ENCODE data around the gene STXBP6. TPM values are rescaled to one million over a fixed set of nuclear protein-coding genes. Genes with fewer than 3 reads are reported as not detected.

Gene STXBP6
- total RNA-seq, 1 donor from 2014 or later = 27.1 TPM

- no peak overlapping the region for H3K27ac ChIP-seq (ENCODE audit: low read depth, low read length)
- FAIRE-seq = no peak
- peaks cover 3% of the 10 kb centered on the region for H3K36me3 Mint-ChIP-seq (ENCODE audit: low read depth, unreplicated experiment)
Measured at GRCh38 chr14:24833385-24833784, 216.6 kb downstream of the STXBP6 start.

DNA sequence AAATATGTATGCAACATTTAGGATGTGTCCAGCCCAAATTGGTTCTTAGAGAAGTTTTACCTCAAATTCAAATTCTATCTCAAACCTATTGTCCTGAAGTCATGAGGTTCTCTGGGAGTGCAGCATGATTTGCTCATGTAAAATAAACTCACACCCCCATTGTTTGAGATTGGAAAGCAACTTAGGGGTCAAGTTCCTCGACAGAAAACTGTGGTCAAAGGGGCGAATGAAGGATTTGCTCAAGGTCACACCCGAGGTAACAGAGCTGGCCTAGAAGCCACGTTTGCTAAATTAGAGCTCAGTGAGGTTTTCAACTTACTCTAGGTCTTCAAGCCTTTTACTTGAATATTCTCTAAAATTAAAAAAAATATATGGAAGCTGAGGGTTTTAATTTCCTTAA is 218.3 kb downstream of the STXBP6 start:
- TF ChIP-seq, protein P1, sequence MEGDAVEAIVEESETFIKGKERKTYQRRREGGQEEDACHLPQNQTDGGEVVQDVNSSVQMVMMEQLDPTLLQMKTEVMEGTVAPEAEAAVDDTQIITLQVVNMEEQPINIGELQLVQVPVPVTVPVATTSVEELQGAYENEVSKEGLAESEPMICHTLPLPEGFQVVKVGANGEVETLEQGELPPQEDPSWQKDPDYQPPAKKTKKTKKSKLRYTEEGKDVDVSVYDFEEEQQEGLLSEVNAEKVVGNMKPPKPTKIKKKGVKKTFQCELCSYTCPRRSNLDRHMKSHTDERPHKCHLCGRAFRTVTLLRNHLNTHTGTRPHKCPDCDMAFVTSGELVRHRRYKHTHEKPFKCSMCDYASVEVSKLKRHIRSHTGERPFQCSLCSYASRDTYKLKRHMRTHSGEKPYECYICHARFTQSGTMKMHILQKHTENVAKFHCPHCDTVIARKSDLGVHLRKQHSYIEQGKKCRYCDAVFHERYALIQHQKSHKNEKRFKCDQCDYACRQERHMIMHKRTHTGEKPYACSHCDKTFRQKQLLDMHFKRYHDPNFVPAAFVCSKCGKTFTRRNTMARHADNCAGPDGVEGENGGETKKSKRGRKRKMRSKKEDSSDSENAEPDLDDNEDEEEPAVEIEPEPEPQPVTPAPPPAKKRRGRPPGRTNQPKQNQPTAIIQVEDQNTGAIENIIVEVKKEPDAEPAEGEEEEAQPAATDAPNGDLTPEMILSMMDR (IDR thresholded peaks at IDR 0.05; ENCODE audit: insufficient read depth, low read depth, low read length) = no peak
- no peak for TF ChIP-seq EZH2 (IDR thresholded peaks at IDR 0.05; ENCODE audit: insufficient read depth, low read length)
- no peak overlapping the region for H3K27ac Mint-ChIP-seq (ENCODE audit: unreplicated experiment)
- H3K27me3 Mint-ChIP-seq (ENCODE audit: low read depth, unreplicated experiment) = no peaks in the 10 kb centered on the region
- H2AFZ ChIP-seq (ENCODE audit: low read depth, low read length) = no peak overlapping the region
- no peak overlapping the region for H3K4me2 ChIP-seq (ENCODE audit: low read length)
- no peaks in the 10 kb centered on the region for H3K9me3 ChIP-seq (ENCODE audit: insufficient read depth, low read depth, low read length)
- H3K36me3 Mint-ChIP-seq (ENCODE audit: low read depth, unreplicated experiment) = peaks cover 3% of the 10 kb centered on the region
- no peaks in the 10 kb centered on the region for H3K79me2 ChIP-seq (ENCODE audit: insufficient read depth, low read length)
- H3K4me1 ChIP-seq (ENCODE audit: insufficient read depth, low read length) = no peaks in the 10 kb centered on the region
- no peaks in the 10 kb centered on the region for H4K20me1 ChIP-seq (ENCODE audit: insufficient read depth, low read length)
- H3K27me3 ChIP-seq (ENCODE audit: insufficient read depth, low read length) = no peaks in the 10 kb centered on the region
- FAIRE-seq (no peak), DNase-seq (ENCODE audit: low read depth) (no peak)
- no peaks in the 10 kb centered on the region for H3K9me3 Mint-ChIP-seq (ENCODE audit: unreplicated experiment)
- no peaks in the 10 kb centered on the region for H3K36me3 ChIP-seq (ENCODE audit: insufficient read depth, low read length)
- H3K27ac ChIP-seq (ENCODE audit: low read depth, low read length) = no peak overlapping the region
- H3K4me3 Mint-ChIP-seq (ENCODE audit: unreplicated experiment) = no peak overlapping the region
- H3K4me1 Mint-ChIP-seq (ENCODE audit: low read depth, unreplicated experiment) = peaks cover 12% of the 10 kb centered on the region
- no peak overlapping the region for H3K4me3 ChIP-seq (ENCODE audit: insufficient read depth, low read depth, low read length)
- no peak overlapping the region for H3K9ac ChIP-seq (ENCODE audit: low read length)

More at GRCh38 chr14:24833385-24833784, 216.6 kb downstream of the STXBP6 start:
- Histone ChIP-seq H3K9me3 (ENCODE audit: insufficient read depth, low read depth, low read length) (no peaks in the 10 kb centered on the region), H3K9ac (ENCODE audit: low read length) (no peak overlapping the region), H3K4me1 (ENCODE audit: insufficient read depth, low read length) (peaks cover 6% of the 10 kb centered on the region), H3K27me3 (ENCODE audit: insufficient read depth, low read length) (no peaks in the 10 kb centered on the region), H2AFZ (ENCODE audit: low read depth, low read length) (no peak overlapping the region), H3K79me2 (ENCODE audit: insufficient read depth, low read length) (no peaks in the 10 kb centered on the region), H3K4me3 (ENCODE audit: insufficient read depth, low read depth, low read length) (no peak overlapping the region), H3K36me3 (ENCODE audit: insufficient read depth, low read length) (no peaks in the 10 kb centered on the region), H3K4me2 (ENCODE audit: low read length) (no peak overlapping the region), H4K20me1 (ENCODE audit: insufficient read depth, low read length) (no peaks in the 10 kb centered on the region)
- no peaks in the 10 kb centered on the region for H3K27me3 Mint-ChIP-seq (ENCODE audit: low read depth, unreplicated experiment)
- no peaks in the 10 kb centered on the region for H3K9me3 Mint-ChIP-seq (ENCODE audit: unreplicated experiment)
- H3K4me3 Mint-ChIP-seq (ENCODE audit: unreplicated experiment) = no peak overlapping the region
- H3K27ac Mint-ChIP-seq (ENCODE audit: unreplicated experiment) = no peak overlapping the region
- H3K4me1 Mint-ChIP-seq (ENCODE audit: low read depth, unreplicated experiment) = peaks cover 22% of the 10 kb centered on the region
- TF ChIP-seq, protein P1 (IDR thresholded peaks at IDR 0.05; ENCODE audit: insufficient read depth, low read depth, low read length) = no peak
- TF ChIP-seq EZH2 (IDR thresholded peaks at IDR 0.05; ENCODE audit: insufficient read depth, low read length) = no peak
- DNase-seq (ENCODE audit: low read depth) = no peak

DNA sequence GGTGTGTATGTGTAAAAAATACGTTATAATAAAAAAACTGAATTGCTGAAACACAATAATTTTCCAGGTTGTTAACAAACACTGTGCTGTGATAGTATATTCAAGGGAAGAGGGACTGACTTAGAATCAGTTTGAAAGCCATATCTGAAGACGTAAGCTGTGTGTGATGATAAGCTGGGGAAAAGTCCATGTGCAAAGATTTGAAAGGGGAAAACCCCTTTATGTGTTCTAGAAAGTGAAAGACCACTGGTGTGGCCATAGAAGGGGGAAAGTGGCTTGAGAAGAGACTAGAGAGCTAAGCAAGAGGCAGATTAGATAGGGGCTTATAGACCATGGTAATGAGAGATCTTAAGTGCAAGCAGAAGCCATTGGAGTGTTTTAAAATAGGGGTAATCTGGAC is 220.1 kb downstream of the STXBP6 start:
- H4K20me1 ChIP-seq (ENCODE audit: insufficient read depth, low read length) = no peaks in the 10 kb centered on the region
- no peak overlapping the region for H3K9ac ChIP-seq (ENCODE audit: low read length)
- Mint-ChIP-seq H3K4me3 (ENCODE audit: unreplicated experiment) (no peak overlapping the region), H3K27ac (ENCODE audit: unreplicated experiment) (no peak overlapping the region), H3K9me3 (ENCODE audit: unreplicated experiment) (no peaks in the 10 kb centered on the region), H3K27me3 (ENCODE audit: low read depth, unreplicated experiment) (no peaks in the 10 kb centered on the region), H3K4me1 (ENCODE audit: low read depth, unreplicated experiment) (peaks cover 12% of the 10 kb centered on the region), H3K36me3 (ENCODE audit: low read depth, unreplicated experiment) (peaks cover 3% of the 10 kb centered on the region)
- no peaks in the 10 kb centered on the region for H3K4me1 ChIP-seq (ENCODE audit: insufficient read depth, low read length)
- H3K4me2 ChIP-seq (ENCODE audit: low read length) = no peak overlapping the region
- DNase-seq (ENCODE audit: low read depth) (no peak), FAIRE-seq (no peak)
- H3K27me3 ChIP-seq (ENCODE audit: insufficient read depth, low read length) = no peaks in the 10 kb centered on the region
- TF ChIP-seq EZH2 (IDR thresholded peaks at IDR 0.05; ENCODE audit: insufficient read depth, low read length) = no peak
- TF ChIP-seq, protein P1 (IDR thresholded peaks at IDR 0.05; ENCODE audit: insufficient read depth, low read depth, low read length) = no peak
- no peak overlapping the region for H3K27ac ChIP-seq (ENCODE audit: low read depth, low read length)
- H3K4me3 ChIP-seq (ENCODE audit: insufficient read depth, low read depth, low read length) = no peak overlapping the region
- no peaks in the 10 kb centered on the region for H3K36me3 ChIP-seq (ENCODE audit: insufficient read depth, low read length)
- no peak overlapping the region for H2AFZ ChIP-seq (ENCODE audit: low read depth, low read length)
- no peaks in the 10 kb centered on the region for H3K9me3 ChIP-seq (ENCODE audit: insufficient read depth, low read depth, low read length)
- no peaks in the 10 kb centered on the region for H3K79me2 ChIP-seq (ENCODE audit: insufficient read depth, low read length)

Measured in astrocyte (in vitro differentiated cells and primary cell).